Prostate gland (tissue), 2 donors: Measurements from ENCODE around the gene RNF149. TPM values are rescaled to one million over a fixed set of nuclear protein-coding genes. Genes with fewer than 3 reads are reported as not detected.

Experiments
- DNase-seq: peaks from one replicate; pipeline ENCODE4 v3.0.0-alpha.2; 2019; ENCODE audit warnings: low spot score
- H3K27ac ChIP-seq, 2 donors: fragments of 200-600 bp; sonication (generic); 2 replicates each; pipeline ENCODE4 v1.5.1; 2017 to 2019
- H3K27me3 ChIP-seq: fragments of 200-600 bp; sonication (generic); replicated peaks from 2 replicates; pipeline ENCODE4 v1.5.1; 2019; ENCODE audit not compliant: insufficient read depth
- H3K36me3 ChIP-seq, 2 donors: fragments of 200-600 bp; sonication (generic); 1 replicate in 1 of 2; 2 replicates in 1 of 2; pipeline versions ENCODE4 v1.5.1 to v1.8.1; 2017 to 2019
- H3K4me1 ChIP-seq: fragments of 200-600 bp; sonication (generic); replicated peaks from 2 replicates; pipeline ENCODE4 v1.5.1; 2019
- H3K4me3 ChIP-seq, 2 donors: fragments of 200-600 bp; sonication (generic); 2 replicates each; pipeline ENCODE4 v1.5.1; 2017 to 2019
- H3K9me3 ChIP-seq: fragments of 200-600 bp; sonication (generic); 2 replicates; pipeline ENCODE4 v1.5.1; 2017
- CTCF ChIP-seq, 4 experiments: fragments of 200-600 bp in 2 of 4; fragments of 450-650 bp in 2 of 4; sonication (generic) in 2 of 4; IDR thresholded peaks; 1 replicate in 3 of 4; 2 replicates in 1 of 4; pipeline ENCODE4 v1.5.1; 2016 to 2019; ENCODE audit warnings: antibody characterized with exemption in 4 of 4, mild to moderate bottlenecking in 2 of 4, moderate library complexity in 2 of 4
- POLR2A ChIP-seq: fragments of 450-650 bp; IDR thresholded peaks from one replicate; pipeline ENCODE4 v1.6.1; 2016; ENCODE audit warnings: antibody characterized with exemption, mild to moderate bottlenecking
- POLR2AphosphoS5 ChIP-seq: sonication (generic); formaldehyde crosslinking; IDR thresholded peaks from one replicate; pipeline ENCODE4 v1.6.1; 2017; ENCODE audit warnings: antibody characterized with exemption
- WGBS: methylation state at CpG from one replicate; pipeline ENCODE4 v1.1.5; 2018; 5-methylcytosine and 5-hydroxymethylcytosine counted together
- intact Hi-C: fragments of 100-400 bp; cut with DNase I; formaldehyde crosslinking; loops from one replicate; pipeline ENCODE4 v1.14.2; 2022
- total RNA-seq, 2 donors: library from RNA; depleted of rRNA; stranded (reverse); fragments of >200 nt; gene quantifications; one replicate each; pipeline ENCODE4 v1.1.0, GENCODE V29; 2016

The RNF149 gene
- total RNA-seq, 2 donors from 2014 or later = 57.2 to 75.4 TPM

- peaks cover 7% of the 10 kb centered on the region for H3K4me1 ChIP-seq
- no peak for TF ChIP-seq POLR2AphosphoS5
- TF ChIP-seq CTCF (IDR thresholded peaks at IDR 0.05) = no peak
- TF ChIP-seq POLR2A = no peak
- intact Hi-C loops = no loop called here
- H3K27ac ChIP-seq = no peak overlapping the region
- DNase-seq = no peak
- H3K4me3 ChIP-seq = no peak overlapping the region
- H3K27me3 ChIP-seq = no peaks in the 10 kb centered on the region
- no peaks in the 10 kb centered on the region for H3K9me3 ChIP-seq
- H3K36me3 ChIP-seq = no peaks in the 10 kb centered on the region
- WGBS = 100% methylated on average over 1 of the region's 1 CpG
These were observed 8.3 kb downstream of the RNF149 start for GRCh38 chr2:101300164-101300563.

- WGBS = 70% methylated on average over 6 of the region's 6 CpGs
- Histone ChIP-seq H3K9me3 (no peaks in the 10 kb centered on the region), H3K4me1 (peaks cover 7% of the 10 kb centered on the region), H3K27ac (no peak overlapping the region), H3K36me3 (no peaks in the 10 kb centered on the region), H3K27me3 (no peaks in the 10 kb centered on the region), H3K4me3 (no peak overlapping the region)
- TF ChIP-seq CTCF (IDR thresholded peaks at IDR 0.05) (no peak), POLR2AphosphoS5 (no peak), POLR2A (no peak)
- intact Hi-C loops = no loop called here
- DNase-seq = no peak
These were observed 8.9 kb downstream of the RNF149 start for GRCh38 chr2:101299604-101300003.

- Histone ChIP-seq H3K27me3 (no peaks in the 10 kb centered on the region), H3K36me3 (peaks cover 0 to 4% of the 10 kb centered on the region in 2 donors), H3K9me3 (no peaks in the 10 kb centered on the region), H3K4me3 (no peak overlapping the region), H3K27ac (no peak overlapping the region), H3K4me1 (peaks cover 5% of the 10 kb centered on the region)
- no peak for TF ChIP-seq POLR2A
- TF ChIP-seq CTCF (IDR thresholded peaks at IDR 0.05) = no peak
- TF ChIP-seq POLR2AphosphoS5 = no peak
- 83% methylated on average over 2 of the region's 2 CpGs for WGBS
- intact Hi-C loops = no loop called here
- DNase-seq = no peak
These were observed 11.1 kb downstream of the RNF149 start for GRCh38 chr2:101297383-101297782.

GRCh38 chr2:101296371-101296770, 12.1 kb downstream of the RNF149 start:
- Histone ChIP-seq H3K27ac (no peak overlapping the region), H3K27me3 (no peaks in the 10 kb centered on the region), H3K4me1 (peaks cover under 1% of the 10 kb centered on the region), H3K9me3 (no peaks in the 10 kb centered on the region), H3K4me3 (no peak overlapping the region), H3K36me3 (peaks cover 0 to 4% of the 10 kb centered on the region in 2 donors)
- WGBS = 93% methylated on average over 5 of the region's 5 CpGs
- no peak for DNase-seq
- TF ChIP-seq CTCF (IDR thresholded peaks at IDR 0.05) (no peak), POLR2AphosphoS5 (no peak)
- intact Hi-C loops = no loop called here

GRCh38 chr2:101295895-101296294, 12.6 kb downstream of the RNF149 start:
- no peak overlapping the region for H3K4me3 ChIP-seq
- intact Hi-C loops = no loop called here
- TF ChIP-seq CTCF (IDR thresholded peaks at IDR 0.05) (no peak), POLR2AphosphoS5 (no peak)
- H3K4me1 ChIP-seq = no peaks in the 10 kb centered on the region
- H3K27ac ChIP-seq = no peak overlapping the region
- no peak for DNase-seq
- WGBS = 91% methylated on average over 2 of the region's 2 CpGs
- H3K9me3 ChIP-seq = no peaks in the 10 kb centered on the region
- peaks cover 0 to 4% of the 10 kb centered on the region in 2 donors for H3K36me3 ChIP-seq
- H3K27me3 ChIP-seq = no peaks in the 10 kb centered on the region
